HG02970 (cell line): ENCODE measurements around the gene CRTAP.
"Not testable (repeated sequence)": the region's sequence is repeated elsewhere in the genome, so short reads cannot be mapped to it uniquely, and the experiment has no call there.

ENCODE experiments used
- ATAC-seq: cut with Tn5 transposase; IDR thresholded peaks from one replicate; pipeline ENCODE4 v1.9.1; 2021; ENCODE audit warnings: mild to moderate bottlenecking, moderate library complexity, moderate number of reproducible peaks; ENCODE audit not compliant: unreplicated experiment, low FRiP score

Gene CRTAP

DNA sequence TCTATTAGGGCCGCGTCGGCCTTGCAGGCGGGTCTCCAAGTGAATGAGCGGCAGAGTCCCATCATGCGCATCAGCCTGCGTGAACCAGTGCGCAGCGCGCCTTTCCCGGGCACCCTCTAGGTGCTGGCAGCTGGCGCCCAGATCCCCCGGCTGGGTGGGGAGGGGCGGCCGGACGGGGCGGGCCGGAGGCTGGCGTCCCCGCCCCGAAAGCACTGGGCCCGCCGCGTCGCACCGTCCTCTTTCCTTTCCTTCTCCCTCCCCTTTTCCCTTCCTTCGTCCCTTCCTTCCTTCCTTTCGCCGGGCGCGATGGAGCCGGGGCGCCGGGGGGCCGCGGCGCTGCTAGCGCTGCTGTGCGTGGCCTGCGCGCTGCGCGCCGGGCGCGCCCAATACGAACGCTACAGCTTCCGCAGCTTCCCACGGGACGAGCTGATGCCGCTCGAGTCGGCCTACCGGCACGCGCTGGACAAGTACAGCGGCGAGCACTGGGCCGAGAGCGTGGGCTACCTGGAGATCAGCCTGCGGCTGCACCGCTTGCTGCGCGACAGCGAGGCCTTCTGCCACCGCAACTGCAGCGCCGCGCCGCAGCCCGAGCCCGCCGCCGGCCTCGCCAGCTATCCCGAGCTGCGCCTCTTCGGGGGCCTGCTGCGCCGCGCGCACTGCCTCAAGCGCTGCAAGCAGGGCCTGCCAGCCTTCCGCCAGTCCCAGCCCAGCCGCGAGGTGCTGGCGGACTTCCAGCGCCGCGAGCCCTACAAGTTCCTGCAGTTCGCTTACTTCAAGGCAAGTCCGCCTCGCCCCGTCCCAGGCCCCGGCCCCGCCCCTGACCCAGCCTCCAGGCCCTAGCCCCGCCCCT is at the start of gene CRTAP:
TSS of gene CRTAP (plus strand) at position 243 of the 850 bp plus-strand sequence. CDS start at position 307, 64 bp downstream.
- ATAC-seq: peak; percentile 76

- ATAC-seq: no peak
Observed at GRCh38 chr3:33064929-33065328, 48.9 kb upstream of the CRTAP start.

DNA sequence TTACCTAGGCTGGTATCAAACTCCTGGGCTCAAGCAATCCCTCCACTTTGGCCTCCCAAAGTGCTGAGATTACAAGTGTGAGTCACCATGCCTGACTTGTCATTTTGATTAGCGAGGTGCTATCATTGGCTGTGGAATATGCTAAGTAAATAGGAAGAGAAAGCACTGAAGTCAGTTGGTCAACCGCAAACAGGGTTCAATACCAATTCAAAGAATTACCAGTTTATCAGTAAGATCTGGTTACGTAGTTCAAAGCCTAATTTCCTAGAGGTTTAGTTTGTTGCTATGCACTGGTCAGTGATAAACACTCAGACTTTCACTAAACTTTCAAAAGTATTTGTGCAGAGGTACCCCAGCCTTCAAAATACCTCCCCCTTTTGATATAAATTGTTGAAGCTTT is 46.3 kb upstream of the CRTAP start:
- no peak for ATAC-seq

DNA sequence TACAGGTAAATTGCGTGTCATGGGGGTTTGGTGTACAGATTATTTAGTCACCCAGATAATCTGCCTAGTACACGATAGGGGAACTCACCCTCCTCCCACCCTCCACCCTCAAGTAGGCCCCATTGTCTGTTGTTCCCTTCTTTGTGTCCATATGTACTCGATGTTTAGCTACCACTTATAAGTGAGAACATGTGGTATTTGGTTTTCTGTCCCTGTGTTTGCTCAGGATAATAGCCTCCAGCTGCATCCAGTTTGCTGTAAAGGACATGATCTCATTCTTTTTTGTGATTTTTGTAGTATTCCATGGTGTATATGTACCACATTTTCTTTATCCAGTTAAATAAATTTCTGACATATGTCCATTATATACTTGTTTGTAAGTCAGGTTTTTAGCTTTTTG is 44.0 kb upstream of the CRTAP start:
- not testable (repeated sequence) for ATAC-seq

DNA sequence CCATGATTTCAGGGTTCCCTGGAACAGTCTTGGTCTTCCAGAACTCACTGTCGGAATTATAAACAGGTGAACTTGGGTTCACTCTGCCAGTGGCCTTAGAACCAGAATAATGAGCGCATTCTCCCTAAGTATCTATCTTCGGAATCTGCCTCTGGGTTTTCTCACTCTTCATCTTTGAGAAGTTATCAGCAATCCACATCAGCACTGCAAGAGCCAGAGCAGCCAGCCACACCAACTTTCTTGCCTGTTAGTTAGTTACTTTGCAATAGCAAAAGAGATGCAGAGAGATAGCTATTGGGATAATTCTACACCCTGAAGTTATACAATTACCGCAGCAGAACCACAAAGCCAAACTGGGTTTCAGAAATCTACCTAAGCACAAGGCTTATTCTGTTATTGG is 42.6 kb upstream of the CRTAP start:
- ATAC-seq: no peak

DNA sequence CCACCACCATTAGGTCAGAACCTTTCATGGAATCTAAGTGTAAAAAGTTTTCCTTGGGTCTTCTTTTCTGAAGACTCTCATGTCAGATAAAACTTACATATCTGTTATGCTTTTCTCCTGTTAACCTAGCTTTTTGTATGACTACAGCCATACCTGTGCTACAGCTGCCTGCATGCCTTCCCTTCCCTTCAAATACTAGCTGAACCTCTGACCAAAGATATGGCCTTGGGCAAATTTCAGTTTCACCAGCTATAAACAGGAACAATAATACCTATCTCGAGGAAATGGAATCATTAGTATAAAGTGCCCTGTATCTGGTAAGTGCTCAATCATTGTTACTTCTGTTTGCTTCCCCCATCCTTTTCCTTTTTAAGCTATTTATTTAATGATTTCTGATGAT is 41.9 kb upstream of the CRTAP start:
- no peak for ATAC-seq

- no peak for ATAC-seq
Observed at GRCh38 chr3:33074217-33075067, 39.4 kb upstream of the CRTAP start.

DNA sequence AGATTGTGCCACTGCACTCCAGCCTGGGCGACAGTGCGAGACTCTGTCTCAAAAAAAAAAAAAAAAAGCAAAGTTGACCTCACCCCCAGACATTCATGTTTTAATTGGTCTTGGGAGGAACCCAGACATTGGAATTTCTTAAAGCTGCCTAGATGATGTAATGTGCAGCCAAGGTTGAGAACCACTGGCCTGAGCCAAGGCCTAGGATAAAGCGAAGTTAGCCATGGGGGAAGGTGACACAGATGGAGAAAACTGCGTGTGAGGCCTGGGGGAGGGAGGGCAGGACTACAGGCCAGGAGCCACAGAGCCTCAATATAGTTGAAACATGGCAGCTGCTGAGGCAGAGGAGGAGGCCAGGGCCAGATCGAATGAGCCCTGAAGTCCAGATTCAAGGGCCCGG is 37.8 kb upstream of the CRTAP start:
- ATAC-seq: no peak

GRCh38 chr3:33076952-33077351 is 36.9 kb upstream of the CRTAP start:
- no peak for ATAC-seq

DNA sequence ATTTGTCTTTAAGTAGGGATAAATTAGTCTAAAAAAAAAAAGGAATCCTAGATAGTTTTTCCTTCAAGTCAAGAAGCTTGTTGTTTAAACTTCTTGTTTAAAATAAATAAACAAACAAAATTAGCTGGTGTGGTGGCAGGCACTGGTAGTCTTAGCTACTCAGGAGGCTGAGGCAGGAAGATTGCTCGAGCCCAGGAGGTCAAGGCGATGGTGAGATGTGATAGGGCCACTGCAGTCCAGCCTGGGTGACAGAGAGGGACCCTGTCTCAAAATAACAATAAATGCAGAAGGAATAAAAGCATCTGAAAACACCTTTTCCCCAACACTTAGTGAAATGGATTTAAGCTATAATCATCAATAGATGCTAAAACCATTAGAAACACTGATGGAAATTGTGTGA is 35.8 kb upstream of the CRTAP start:
- no peak for ATAC-seq

GRCh38 chr3:33079813-33080212 is 34.0 kb upstream of the CRTAP start:
- not testable (repeated sequence) for ATAC-seq

DNA sequence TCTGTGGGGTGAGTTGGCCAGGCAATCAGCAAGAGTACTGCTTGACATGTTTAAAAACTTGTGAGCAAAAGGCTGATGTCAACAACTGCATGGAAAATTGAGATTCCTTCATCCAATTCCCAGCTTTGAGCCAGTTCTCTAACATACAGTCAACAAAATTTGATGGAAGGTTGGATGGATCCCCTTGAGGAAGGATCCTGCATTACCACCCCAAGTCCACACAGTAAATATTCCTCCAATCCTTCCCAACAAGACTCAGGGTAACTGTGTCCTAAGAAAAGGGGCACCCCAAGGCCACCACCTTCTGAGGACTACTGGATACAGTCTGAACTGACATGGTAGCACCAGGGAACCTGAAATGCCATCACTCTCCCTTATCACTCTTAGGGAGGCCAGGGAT is 32.0 kb upstream of the CRTAP start:
- no peak for ATAC-seq

DNA sequence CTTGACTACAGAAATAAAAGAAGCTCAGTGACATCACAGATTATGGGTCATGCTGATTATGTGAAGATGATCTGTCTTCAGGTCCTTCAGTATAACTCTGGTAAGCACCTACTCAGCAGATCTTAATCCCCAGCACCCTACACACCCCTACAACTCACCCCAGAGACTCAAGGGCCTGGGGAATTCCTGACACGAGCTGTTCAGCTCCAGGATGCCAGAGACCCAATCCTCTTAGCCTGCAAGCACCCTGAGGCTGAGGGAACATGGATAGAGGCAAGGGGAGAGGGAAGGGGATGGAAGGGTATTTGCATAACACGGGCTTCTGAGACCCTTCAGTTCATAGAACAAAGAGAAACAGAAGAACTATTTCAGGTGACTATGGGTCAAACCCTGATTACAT is 29.9 kb upstream of the CRTAP start:
- no peak for ATAC-seq

DNA sequence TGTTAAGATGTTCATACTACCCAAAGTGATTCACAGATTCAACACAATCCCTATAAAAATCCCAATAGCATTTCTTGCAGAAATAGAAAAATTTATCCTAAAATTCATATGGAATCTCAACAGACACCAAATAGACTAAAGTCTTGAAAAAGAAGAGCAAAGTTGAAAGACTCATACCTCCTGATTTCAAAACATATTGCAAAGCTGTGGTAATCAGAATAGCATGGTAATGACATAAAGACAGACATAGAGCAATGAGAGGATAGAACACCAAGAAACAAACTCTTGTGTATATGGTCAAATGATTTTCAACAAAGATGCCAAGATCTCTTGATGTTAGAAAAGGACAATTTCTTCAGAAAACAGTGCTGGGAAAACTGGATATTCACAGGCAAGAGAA is 25.1 kb upstream of the CRTAP start:
- no peak for ATAC-seq

GRCh38 chr3:33089515-33089914 is 24.3 kb upstream of the CRTAP start:
- peak; percentile 79 for ATAC-seq

DNA sequence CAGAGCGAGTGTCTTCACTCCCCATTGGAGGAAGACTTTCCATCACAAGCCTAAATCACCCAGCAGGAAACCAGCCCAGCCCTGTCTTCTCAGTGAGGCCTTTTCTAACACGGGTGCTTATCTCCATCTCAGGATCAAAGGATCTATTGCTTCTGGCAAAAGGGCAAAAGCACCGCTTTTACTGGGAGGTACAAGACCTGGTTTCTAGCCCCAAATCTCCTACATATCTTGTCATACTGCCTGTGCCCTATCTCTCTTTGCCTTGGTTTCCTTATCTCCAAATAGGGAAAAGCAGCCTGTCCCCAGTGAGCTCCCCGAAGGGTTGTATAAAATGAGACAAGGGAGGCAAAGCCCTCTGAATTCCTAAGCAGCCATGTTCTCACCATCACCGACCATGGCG is 22.1 kb upstream of the CRTAP start:
- no peak for ATAC-seq

DNA sequence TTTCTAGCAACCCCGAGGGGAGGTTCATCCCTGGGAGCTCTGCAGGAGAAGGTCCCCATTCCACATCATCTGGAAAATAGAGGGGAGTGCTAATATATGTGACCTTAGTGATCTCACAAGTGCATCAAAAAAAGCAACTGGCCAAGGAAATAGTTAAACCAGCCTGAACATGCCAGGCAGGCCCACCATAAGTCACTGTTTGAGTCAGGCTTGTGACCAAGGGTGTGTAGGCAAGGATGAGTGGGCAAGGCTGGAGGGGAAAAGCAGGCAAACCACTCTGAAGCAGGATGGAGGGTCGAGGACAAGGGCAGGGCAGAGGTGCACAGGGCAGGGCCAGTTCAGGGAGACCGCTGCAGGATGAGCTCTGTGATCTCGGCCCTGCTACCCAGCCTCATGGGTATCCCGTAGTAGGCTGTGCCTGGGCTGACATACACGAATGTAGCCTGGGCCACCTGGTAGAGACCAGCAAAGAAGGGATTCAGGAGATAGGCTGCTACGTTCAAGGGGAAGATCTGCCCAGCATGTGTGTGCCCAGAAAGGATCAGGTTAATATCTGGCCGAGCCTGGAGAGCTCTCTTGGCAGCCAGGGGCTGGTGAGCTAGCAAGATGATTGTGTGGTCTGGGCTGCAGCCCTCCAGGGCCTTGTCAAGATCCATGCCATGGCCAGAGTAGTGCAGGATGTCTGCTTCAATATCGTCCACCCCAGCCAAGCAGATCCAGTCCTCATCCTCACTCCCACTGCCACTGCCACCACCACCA is 21.1 kb upstream of the CRTAP start:
- ATAC-seq: no peak

DNA sequence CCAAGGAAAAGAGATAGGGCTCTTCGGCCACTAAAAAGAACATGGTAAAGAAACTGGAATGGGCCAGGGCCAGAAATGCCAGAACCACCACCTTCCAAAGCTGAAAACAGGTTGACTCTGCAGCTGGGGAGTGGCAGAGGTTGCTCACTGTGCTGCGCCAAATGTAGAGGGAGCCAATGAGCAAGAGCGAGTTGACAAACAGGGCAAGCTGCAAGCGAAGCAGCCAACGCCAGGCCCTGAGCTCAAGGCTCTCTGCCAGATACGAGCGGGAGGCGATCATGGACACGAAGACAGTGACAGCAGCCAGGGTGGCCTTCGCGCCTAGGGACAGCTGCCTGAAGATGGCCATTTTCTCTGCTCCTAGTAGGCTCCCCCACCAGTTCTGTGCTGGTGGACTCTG is 20.0 kb upstream of the CRTAP start:
- ATAC-seq: no peak

DNA sequence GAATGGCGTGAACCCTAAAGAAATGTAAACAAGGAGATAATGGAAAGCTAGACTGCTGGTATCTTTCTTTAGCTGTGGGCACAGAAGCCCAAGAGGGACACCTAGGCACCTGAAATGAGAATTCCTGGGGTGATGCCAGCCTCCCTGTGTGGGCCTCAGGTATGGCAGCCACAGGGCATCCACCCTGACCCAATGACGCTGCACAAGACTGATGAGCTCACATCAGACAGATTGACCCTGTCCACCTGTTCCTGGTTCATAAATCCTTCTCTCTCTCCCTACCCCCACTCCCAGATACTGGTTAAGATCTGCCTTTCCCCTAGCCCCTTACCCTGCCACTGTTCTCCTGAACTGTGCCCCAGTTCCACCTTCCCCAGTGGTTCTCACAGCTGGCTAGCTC is 18.4 kb upstream of the CRTAP start:
- no peak for ATAC-seq

DNA sequence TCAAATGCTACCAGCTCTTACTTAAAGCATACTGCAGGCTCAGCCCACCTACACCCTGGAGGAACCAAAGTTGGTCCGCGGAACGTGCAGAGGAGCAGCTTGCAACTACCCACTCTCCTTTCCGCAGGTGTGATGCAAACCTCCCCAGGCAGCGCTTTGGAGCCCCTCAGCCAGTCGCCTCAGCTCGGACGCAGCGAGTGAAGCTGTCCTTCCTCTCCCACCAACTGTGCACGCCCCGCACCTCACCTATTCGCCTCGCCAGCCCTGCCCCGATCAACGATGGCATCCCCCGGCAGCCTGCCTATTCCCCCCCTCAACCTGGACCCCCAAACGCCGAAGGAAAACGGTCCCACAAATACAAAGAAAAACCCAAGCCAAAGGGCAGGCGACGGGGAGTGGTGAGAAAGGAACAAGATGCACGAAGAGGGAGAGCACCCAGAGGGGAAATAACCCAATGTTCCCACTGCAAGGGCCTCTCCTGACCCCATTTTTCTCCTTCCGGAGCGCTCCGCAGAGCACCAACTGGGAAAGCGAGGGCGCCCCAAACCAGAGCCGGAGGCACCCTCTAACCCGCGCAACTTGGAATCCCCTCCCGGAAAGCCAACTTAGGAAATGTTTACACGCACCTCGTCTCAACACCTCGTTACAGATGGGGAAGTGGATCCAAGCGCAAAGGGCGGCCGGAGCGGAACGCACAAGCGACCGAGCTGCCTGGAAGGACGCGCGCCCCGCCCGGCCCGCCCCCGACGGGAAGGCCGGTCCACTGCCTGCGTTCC is 17.5 kb upstream of the CRTAP start:
- peak; percentile 30 for ATAC-seq
